ENCODE data around the gene SCAMP2. TPM values are rescaled to one million over a fixed set of nuclear protein-coding genes. Genes with fewer than 3 reads are reported as not detected.

The SCAMP2 gene
- total and polyA plus RNA-seq, 2 of the 13 experiments (the other 11 are each of a cell fraction or from before 2014, with no cell fraction given), result 34.8 to 121 TPM

- H3K27me3 ChIP-seq (ENCODE audit: control insufficient read depth in 1 of 2, insufficient read depth in 2 of 2, low read length in 2 of 2), result peaks cover 0 to 8% of the 10 kb centered on the region in 2 experiments; a peak in 2 of 5 replicates
- no peaks in the 10 kb centered on the region; a peak in 1 of 5 replicates for H3K36me3 ChIP-seq (replicated peaks in 1 of 2; ENCODE audit: control insufficient read depth in 1 of 2, insufficient read depth in 2 of 2, low read length in 2 of 2)
- H3K27ac ChIP-seq (ENCODE audit: extremely low read length, insufficient read depth, low read length), result no peak overlapping the region
- no TSS peak for BruUV-seq (replicated peaks)
- H3K4me2 ChIP-seq (ENCODE audit: low read depth, low read length), result no peak overlapping the region
- H3K4me1 ChIP-seq (ENCODE audit: insufficient read depth, low read length), result peaks cover 10% of the 10 kb centered on the region
- H2AFZ ChIP-seq (ENCODE audit: low read length), result no peak overlapping the region
- POLR2A ChIA-PET, result no interaction called here
- no peak overlapping the region for H3K9ac ChIP-seq (ENCODE audit: insufficient read depth, low read depth, low read length)
- H4K20me1 ChIP-seq (ENCODE audit: insufficient read depth, low read length), result no peaks in the 10 kb centered on the region
- in situ Hi-C loops (cut with HindIII; ENCODE audit: extremely low pct_ligation_motif_present, low pct_unique_long_range_greater_than_20kb), result no loop called here
- no peak for FAIRE-seq
- H3K9me3 ChIP-seq (ENCODE audit: low read length), result no peaks in the 10 kb centered on the region
- 61% methylated on average over 3 of the region's 3 CpGs for WGBS (ENCODE audit: low lambda C conversion rate)
- intact Hi-C loops (cut with micrococcal nuclease; ENCODE audit: unreplicated experiment), result no loop called here
- H3K79me2 ChIP-seq (ENCODE audit: insufficient read depth, low read length), result no peaks in the 10 kb centered on the region
- no peak for ATAC-seq
- CTCF ChIA-PET (ENCODE audit: low intra/inter-chr PET ratio, low total read pairs), result no interaction called here
- H3K4me3 ChIP-seq (replicated peaks in 1 of 3; ENCODE audit: insufficient read depth in 1 of 3, low read depth in 2 of 3, low read length in 3 of 3), result no peak overlapping the region
- DNase-seq (ENCODE audit: low spot score), result no peak
- TF ChIP-seq GMEB2 (CRISPR knock-in tag; IDR thresholded peaks at IDR 0.05; ENCODE audit: low read depth), result no peak
- no peak for TF ChIP-seq JUN (CRISPR knock-in tag; IDR thresholded peaks at IDR 0.05)
- TF ChIP-seq ZNF101 (CRISPR knock-in tag; IDR thresholded peaks at IDR 0.05; ENCODE audit: borderline replicate concordance, low read depth), result no peak
- TF ChIP-seq MYPOP (CRISPR knock-in tag; IDR thresholded peaks at IDR 0.05), result no peak
- TF ChIP-seq PHF5A (CRISPR knock-in tag; IDR thresholded peaks at IDR 0.05; ENCODE audit: low read depth, unreplicated experiment), result no peak
- no peak for TF ChIP-seq NCOA5 (CRISPR knock-in tag; IDR thresholded peaks at IDR 0.05)
- no peak for TF ChIP-seq XRCC5 (optimal IDR thresholded peaks at IDR 0.05; ENCODE audit: low read length)
- TF ChIP-seq ZMAT3 (CRISPR knock-in tag; conservative IDR thresholded peaks at IDR 0.05), result no peak
- TF ChIP-seq HIC2 (CRISPR knock-in tag; IDR thresholded peaks at IDR 0.05; ENCODE audit: low read depth), result no peak
- TF ChIP-seq NFRKB (IDR thresholded peaks at IDR 0.05), result no peak
- TF ChIP-seq MATR3 (CRISPR knock-in tag; IDR thresholded peaks at IDR 0.05), result no peak
- no peak for TF ChIP-seq MAX (IDR thresholded peaks at IDR 0.05)
- no peak for TF ChIP-seq ZBTB42 (CRISPR knock-in tag; IDR thresholded peaks at IDR 0.05)
- no peak for TF ChIP-seq RBM22 (optimal IDR thresholded peaks at IDR 0.05; ENCODE audit: low read length)
- no peak for TF ChIP-seq ELF1 (CRISPR knock-in tag; IDR thresholded peaks at IDR 0.05)
- TF ChIP-seq ZNF598 (CRISPR knock-in tag; IDR thresholded peaks at IDR 0.05; ENCODE audit: borderline replicate concordance), result no peak
- no peak for TF ChIP-seq ZBTB39 (CRISPR knock-in tag; IDR thresholded peaks at IDR 0.05)
- TF ChIP-seq SIX4 (CRISPR knock-in tag; IDR thresholded peaks at IDR 0.05), result no peak
- no peak for TF ChIP-seq ZNF510 (CRISPR knock-in tag; IDR thresholded peaks at IDR 0.05; ENCODE audit: low read depth)
These were observed 63.2 kb downstream of the SCAMP2 start for GRCh38 chr15:74809956-74810355.

All from HepG2 (cell line).